ENCODE measurements around the gene METTL9.
"Not testable (repeated sequence)": the region's sequence is repeated elsewhere in the genome, so short reads cannot be mapped to it uniquely, and the experiment has no call there.

GRCh38 chr16:21567496-21567895, 31.9 kb upstream of the METTL9 start:
- TF ChIP-seq CTCF (IDR thresholded peaks at IDR 0.05; ENCODE audit: poor library complexity); EZH2 (IDR thresholded peaks at IDR 0.05; ENCODE audit: borderline replicate concordance): not testable (repeated sequence)

Measured in hepatocyte (in vitro differentiated cells).